Smooth muscle cell (in vitro differentiated cells): ENCODE results near the gene NFIA. TPM values are rescaled to one million over a fixed set of nuclear protein-coding genes. Genes with fewer than 3 reads are reported as not detected.

Experiments
- DNase-seq: peaks from one replicate; lab custom pipeline; 2025; ENCODE audit not compliant: unreplicated experiment; lab: John Stamatoyannopoulos, UW
- H2AFZ ChIP-seq: fragments of 200-600 bp; sonication (generic); 2 replicates; pipeline ENCODE4 v1.6.0; 2016; ENCODE audit warnings: antibody characterized with exemption, low read depth, mild to moderate bottlenecking
- H3F3A ChIP-seq: fragments of 200-600 bp; sonication (generic); 2 replicates; pipeline ENCODE4 v1.6.0; 2017; ENCODE audit warnings: antibody characterized with exemption, low read depth
- H3K27ac ChIP-seq: fragments of 200-600 bp; sonication (generic); 2 replicates; pipeline ENCODE4 v1.5.1; 2016; ENCODE audit warnings: low read depth, mild to moderate bottlenecking
- H3K27me3 ChIP-seq: fragments of 200-600 bp; sonication (generic); 2 replicates; pipeline ENCODE4 v1.6.1; 2016; ENCODE audit warnings: low read depth, mild to moderate bottlenecking
- H3K36me3 ChIP-seq: fragments of 200-600 bp; sonication (generic); 2 replicates; pipeline ENCODE4 v1.5.1; 2016; ENCODE audit warnings: low read depth
- H3K4me1 ChIP-seq: fragments of 200-600 bp; sonication (generic); 2 replicates; pipeline ENCODE4 v1.5.1; 2016; ENCODE audit warnings: low read depth
- H3K4me2 ChIP-seq: fragments of 200-600 bp; sonication (generic); 2 replicates; pipeline ENCODE4 v1.6.0; 2016; ENCODE audit warnings: mild to moderate bottlenecking
- H3K4me3 ChIP-seq: fragments of 200-600 bp; sonication (generic); 2 replicates; pipeline ENCODE4 v1.5.1; 2016; ENCODE audit warnings: mild to moderate bottlenecking
- H3K79me2 ChIP-seq: fragments of 200-600 bp; sonication (generic); 2 replicates; pipeline ENCODE4 v1.6.0; 2016; ENCODE audit warnings: low read depth, mild to moderate bottlenecking
- H3K9ac ChIP-seq: fragments of 200-600 bp; sonication (generic); 2 replicates; pipeline ENCODE4 v1.6.0; 2016; ENCODE audit warnings: low read depth
- H3K9me3 ChIP-seq: fragments of 200-600 bp; sonication (generic); replicated peaks from 2 replicates; pipeline ENCODE4 v1.5.1; 2016; ENCODE audit warnings: low read depth
- H4K20me1 ChIP-seq: fragments of 200-600 bp; sonication (generic); 2 replicates; pipeline ENCODE4 v1.6.0; 2016; ENCODE audit warnings: low read depth
- WGBS: methylation state at CpG from one replicate; pipeline ENCODE4 v1.1.7; 2016; ENCODE audit warnings: low lambda C conversion rate; 5-methylcytosine and 5-hydroxymethylcytosine counted together
- polyA plus RNA-seq: library from polyadenylated mRNA; unstranded; fragments of >200 nt; fragmentation: Nextera tagmentation; extraction: Ambion mirVana; gene quantifications from 2 replicates; pipeline ENCODE4 v1.2.1, GENCODE V29; 2016
- total RNA-seq: library from RNA; depleted of rRNA; stranded (reverse); fragments of >200 nt; gene quantifications from 2 replicates; pipeline ENCODE4 v1.2.3, GENCODE V29; 2014
- TF ChIP-seq, protein P1 (sequence below): fragments of 200-600 bp; sonication (generic); IDR thresholded peaks from 2 replicates; pipeline ENCODE4 v1.5.1; 2017; ENCODE audit warnings: borderline replicate concordance, mild to moderate bottlenecking, antibody characterized with exemption; ENCODE audit not compliant: insufficient read depth, poor library complexity, severe bottlenecking

The NFIA gene
- total and polyA plus RNA-seq, 2 experiments from 2014 or later: 5.0 to 6.2 TPM

DNA sequence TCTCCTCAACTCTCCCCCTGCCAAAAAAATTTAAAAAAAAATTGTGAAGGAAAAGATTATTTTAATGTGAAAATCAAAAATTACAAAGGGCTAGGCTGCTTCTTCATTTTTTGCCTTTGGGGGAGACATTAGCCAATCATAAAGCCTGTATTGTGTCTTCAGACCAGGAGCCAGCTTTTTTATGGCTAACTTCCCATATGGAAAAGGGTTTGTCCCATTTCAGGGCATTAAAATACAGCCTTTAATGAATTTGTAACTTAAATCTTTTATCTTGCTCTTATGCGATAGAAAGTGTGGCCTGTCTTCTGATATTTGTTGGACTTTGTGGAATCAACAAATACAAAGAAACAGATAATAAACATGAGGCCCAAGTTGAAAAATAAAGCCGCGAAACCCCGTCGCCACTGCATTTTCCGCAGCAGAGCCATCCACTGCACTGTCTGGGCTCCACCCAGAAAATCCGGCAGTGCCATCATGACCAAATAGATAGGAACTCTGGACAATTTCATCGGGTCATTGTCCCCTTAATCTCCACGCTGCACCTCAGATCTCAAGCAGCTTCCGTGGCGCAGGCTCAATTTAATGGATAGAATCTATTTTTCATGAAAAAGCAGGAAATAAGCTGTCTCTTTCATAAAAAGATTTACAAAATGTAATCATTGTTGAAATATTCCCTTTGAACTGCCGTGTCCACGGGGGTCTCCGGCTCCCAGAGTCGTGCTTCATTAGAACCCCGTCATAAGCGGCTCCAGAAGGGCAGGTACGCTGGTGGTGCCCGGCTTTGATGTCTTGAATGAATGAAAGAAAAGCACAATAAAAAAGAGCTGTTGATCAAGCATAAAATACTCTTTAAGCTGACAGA lies 365.0 kb downstream of the NFIA start:
- H3K4me1 ChIP-seq: peaks cover 5% of the 10 kb centered on the region
- no peaks in the 10 kb centered on the region for H3K27me3 ChIP-seq
- no peaks in the 10 kb centered on the region for H3F3A ChIP-seq
- no peak for DNase-seq
- no peak overlapping the region for H3K9ac ChIP-seq
- H3K36me3 ChIP-seq: no peaks in the 10 kb centered on the region
- no peak overlapping the region for H3K4me3 ChIP-seq
- no peak overlapping the region for H3K27ac ChIP-seq
- H3K9me3 ChIP-seq: no peaks in the 10 kb centered on the region
- no peak overlapping the region for H3K4me2 ChIP-seq
- H3K79me2 ChIP-seq: no peaks in the 10 kb centered on the region
- no peak overlapping the region for H2AFZ ChIP-seq
- 97% methylated on average over 19 of the region's 19 CpGs for WGBS
- no peaks in the 10 kb centered on the region for H4K20me1 ChIP-seq
- TF ChIP-seq, protein P1, sequence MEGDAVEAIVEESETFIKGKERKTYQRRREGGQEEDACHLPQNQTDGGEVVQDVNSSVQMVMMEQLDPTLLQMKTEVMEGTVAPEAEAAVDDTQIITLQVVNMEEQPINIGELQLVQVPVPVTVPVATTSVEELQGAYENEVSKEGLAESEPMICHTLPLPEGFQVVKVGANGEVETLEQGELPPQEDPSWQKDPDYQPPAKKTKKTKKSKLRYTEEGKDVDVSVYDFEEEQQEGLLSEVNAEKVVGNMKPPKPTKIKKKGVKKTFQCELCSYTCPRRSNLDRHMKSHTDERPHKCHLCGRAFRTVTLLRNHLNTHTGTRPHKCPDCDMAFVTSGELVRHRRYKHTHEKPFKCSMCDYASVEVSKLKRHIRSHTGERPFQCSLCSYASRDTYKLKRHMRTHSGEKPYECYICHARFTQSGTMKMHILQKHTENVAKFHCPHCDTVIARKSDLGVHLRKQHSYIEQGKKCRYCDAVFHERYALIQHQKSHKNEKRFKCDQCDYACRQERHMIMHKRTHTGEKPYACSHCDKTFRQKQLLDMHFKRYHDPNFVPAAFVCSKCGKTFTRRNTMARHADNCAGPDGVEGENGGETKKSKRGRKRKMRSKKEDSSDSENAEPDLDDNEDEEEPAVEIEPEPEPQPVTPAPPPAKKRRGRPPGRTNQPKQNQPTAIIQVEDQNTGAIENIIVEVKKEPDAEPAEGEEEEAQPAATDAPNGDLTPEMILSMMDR: no peak

GRCh38 chr1:61447968-61448430 lies 365.6 kb downstream of the NFIA start:
- Histone ChIP-seq H3K27ac (no peak overlapping the region), H3K79me2 (no peaks in the 10 kb centered on the region), H4K20me1 (no peaks in the 10 kb centered on the region), H3F3A (no peaks in the 10 kb centered on the region), H2AFZ (no peak overlapping the region), H3K9ac (no peak overlapping the region), H3K36me3 (no peaks in the 10 kb centered on the region), H3K9me3 (no peaks in the 10 kb centered on the region), H3K4me3 (no peak overlapping the region), H3K27me3 (no peaks in the 10 kb centered on the region), H3K4me2 (no peak overlapping the region), H3K4me1 (peaks cover 11% of the 10 kb centered on the region)
- TF ChIP-seq, protein P1: no peak
- WGBS: 96% methylated on average over 7 of the region's 7 CpGs
- no peak for DNase-seq

DNA sequence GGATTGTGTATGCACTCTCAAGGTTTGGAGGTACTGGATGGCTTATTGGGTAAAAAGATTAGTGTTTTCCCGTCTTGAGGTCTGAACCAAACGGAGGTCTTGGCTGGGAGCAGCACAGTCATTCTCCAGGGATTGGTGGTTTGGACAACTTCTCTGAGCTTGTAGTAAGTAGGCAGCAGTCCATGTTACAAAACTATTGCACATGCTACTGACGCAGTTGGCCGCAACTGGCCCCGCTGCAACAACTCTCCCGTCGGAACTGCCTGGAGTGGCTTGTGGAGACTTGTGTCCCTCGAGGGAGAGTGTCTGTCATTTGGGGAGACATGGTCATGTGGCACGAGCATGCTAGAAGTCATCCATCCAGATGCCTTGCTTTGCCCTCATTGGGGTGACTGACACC lies 366.6 kb downstream of the NFIA start:
- DNase-seq: no peak
- H3K4me1 ChIP-seq: peaks cover 14% of the 10 kb centered on the region
- WGBS: 95% methylated on average over 9 of the region's 9 CpGs
- H3F3A ChIP-seq: no peaks in the 10 kb centered on the region
- no peaks in the 10 kb centered on the region for H3K9me3 ChIP-seq
- no peaks in the 10 kb centered on the region for H3K79me2 ChIP-seq
- TF ChIP-seq, protein P1: no peak
- H3K9ac ChIP-seq: no peak overlapping the region
- no peaks in the 10 kb centered on the region for H4K20me1 ChIP-seq
- H3K27me3 ChIP-seq: no peaks in the 10 kb centered on the region
- H3K36me3 ChIP-seq: no peaks in the 10 kb centered on the region
- no peak overlapping the region for H3K27ac ChIP-seq
- no peak overlapping the region for H2AFZ ChIP-seq
- no peak overlapping the region for H3K4me3 ChIP-seq
- H3K4me2 ChIP-seq: no peak overlapping the region
